ENCODE measurements around the gene EVA1C. TPM values are rescaled to one million over a fixed set of nuclear protein-coding genes. Genes with fewer than 3 reads are reported as not detected.
"Not testable (repeated sequence)": the region's sequence is repeated elsewhere in the genome, so short reads cannot be mapped to it uniquely, and the experiment has no call there.

Gene EVA1C
- total RNA-seq, 1 experiment from 2014 or later = not detected

DNA sequence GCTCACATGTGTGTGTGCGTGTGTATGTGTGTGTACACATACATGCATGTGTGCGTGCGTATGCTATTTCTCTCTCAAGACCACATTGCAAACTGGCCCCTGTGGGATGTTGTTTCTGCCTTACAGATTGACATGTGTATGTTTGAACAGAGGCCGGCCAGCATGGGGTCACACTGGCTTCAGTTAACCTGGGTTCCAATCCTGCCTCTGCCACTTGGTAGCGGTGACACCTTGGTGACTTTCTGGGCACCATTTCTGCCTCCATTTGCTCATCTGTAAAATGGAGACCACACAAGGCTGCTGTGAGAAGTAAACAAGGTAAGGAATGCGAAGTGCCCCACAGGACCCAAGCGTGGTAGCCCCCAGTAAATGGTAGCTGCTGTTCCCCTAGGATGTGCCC is 121.1 kb downstream of the EVA1C start:
- Histone ChIP-seq H3K9ac (ENCODE audit: low read length) (no peak overlapping the region), H3K27ac (ENCODE audit: low read length) (no peak overlapping the region), H3K4me3 (ENCODE audit: low read length) (no peak overlapping the region), H3K4me1 (ENCODE audit: low read length) (no peaks in the 10 kb centered on the region), H3K36me3 (ENCODE audit: insufficient read depth, low read length) (no peaks in the 10 kb centered on the region), H3K27me3 (ENCODE audit: low read length) (no peaks in the 10 kb centered on the region), H4K20me1 (ENCODE audit: insufficient read depth, low read depth, low read length) (no peaks in the 10 kb centered on the region), H3K9me3 (ENCODE audit: low read length) (no peaks in the 10 kb centered on the region), H3K9me2 (replicated peaks; ENCODE audit: insufficient read depth, low read length) (no peaks in the 10 kb centered on the region), H2AFZ (ENCODE audit: low read length) (no peak overlapping the region), H3K79me2 (ENCODE audit: low read length) (no peaks in the 10 kb centered on the region), H3K4me2 (ENCODE audit: low read depth, low read length, poor library complexity, severe bottlenecking) (no peak overlapping the region)
- no peak for DNase-seq

DNA sequence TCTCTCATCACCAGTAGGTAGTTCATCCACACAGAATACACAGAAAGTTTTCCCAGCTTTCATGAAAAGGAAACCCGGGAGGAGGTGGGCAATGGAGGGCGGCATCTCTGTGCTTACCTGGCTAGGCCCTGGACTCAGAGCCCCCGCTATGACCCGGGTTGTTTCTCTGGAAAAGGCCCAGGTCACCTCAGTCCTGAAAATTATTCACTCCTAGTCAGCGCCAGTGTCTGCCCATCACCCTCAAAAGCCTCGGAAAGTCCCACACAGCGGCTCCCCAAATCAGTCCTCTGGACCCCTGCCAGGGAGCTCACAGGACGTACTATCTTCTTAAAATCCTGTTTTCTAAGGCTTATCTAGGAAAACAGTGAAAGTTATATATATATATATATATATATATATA is 121.6 kb downstream of the EVA1C start:
- H3K79me2 ChIP-seq (ENCODE audit: low read length) = no peaks in the 10 kb centered on the region
- H3K27me3 ChIP-seq (ENCODE audit: low read length) = no peaks in the 10 kb centered on the region
- no peak overlapping the region for H3K4me3 ChIP-seq (ENCODE audit: low read length)
- no peak overlapping the region for H3K9ac ChIP-seq (ENCODE audit: low read length)
- H3K36me3 ChIP-seq (ENCODE audit: insufficient read depth, low read length) = no peaks in the 10 kb centered on the region
- DNase-seq = no peak
- H3K9me3 ChIP-seq (ENCODE audit: low read length) = no peaks in the 10 kb centered on the region
- no peaks in the 10 kb centered on the region for H3K9me2 ChIP-seq (replicated peaks; ENCODE audit: insufficient read depth, low read length)
- no peak overlapping the region for H3K4me2 ChIP-seq (ENCODE audit: low read depth, low read length, poor library complexity, severe bottlenecking)
- H4K20me1 ChIP-seq (ENCODE audit: insufficient read depth, low read depth, low read length) = no peaks in the 10 kb centered on the region
- H3K4me1 ChIP-seq (ENCODE audit: low read length) = no peaks in the 10 kb centered on the region
- no peak overlapping the region for H3K27ac ChIP-seq (ENCODE audit: low read length)
- no peak overlapping the region for H2AFZ ChIP-seq (ENCODE audit: low read length)

DNA sequence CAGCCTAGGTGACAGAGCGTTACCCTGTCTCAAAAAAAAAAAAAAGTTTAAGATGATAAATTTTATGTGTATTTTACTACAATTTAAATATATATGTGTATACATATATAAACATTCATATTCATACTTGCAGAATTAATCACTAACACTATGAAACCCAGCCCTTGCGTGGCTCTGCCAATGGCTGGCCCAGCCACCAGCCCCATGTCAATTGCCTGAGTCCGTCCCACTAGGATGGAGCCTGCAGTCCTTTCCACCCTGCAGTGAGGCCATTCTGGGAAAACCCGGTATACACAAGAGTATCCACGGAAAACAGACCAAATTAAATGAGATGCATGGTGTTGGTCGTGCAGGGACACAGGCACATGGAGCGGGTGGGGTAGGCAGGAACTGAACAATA is 123.1 kb downstream of the EVA1C start:
- no peak overlapping the region for H3K9ac ChIP-seq (ENCODE audit: low read length)
- H3K27ac ChIP-seq (ENCODE audit: low read length) = no peak overlapping the region
- no peak overlapping the region for H3K4me3 ChIP-seq (ENCODE audit: low read length)
- H3K36me3 ChIP-seq (ENCODE audit: insufficient read depth, low read length) = no peaks in the 10 kb centered on the region
- no peak overlapping the region for H2AFZ ChIP-seq (ENCODE audit: low read length)
- no peaks in the 10 kb centered on the region for H3K27me3 ChIP-seq (ENCODE audit: low read length)
- H3K4me1 ChIP-seq (ENCODE audit: low read length) = no peaks in the 10 kb centered on the region
- no peaks in the 10 kb centered on the region for H4K20me1 ChIP-seq (ENCODE audit: insufficient read depth, low read depth, low read length)
- H3K9me3 ChIP-seq (ENCODE audit: low read length) = no peaks in the 10 kb centered on the region
- no peaks in the 10 kb centered on the region for H3K9me2 ChIP-seq (replicated peaks; ENCODE audit: insufficient read depth, low read length)
- H3K79me2 ChIP-seq (ENCODE audit: low read length) = no peaks in the 10 kb centered on the region
- no peak overlapping the region for H3K4me2 ChIP-seq (ENCODE audit: low read depth, low read length, poor library complexity, severe bottlenecking)
- DNase-seq = no peak

DNA sequence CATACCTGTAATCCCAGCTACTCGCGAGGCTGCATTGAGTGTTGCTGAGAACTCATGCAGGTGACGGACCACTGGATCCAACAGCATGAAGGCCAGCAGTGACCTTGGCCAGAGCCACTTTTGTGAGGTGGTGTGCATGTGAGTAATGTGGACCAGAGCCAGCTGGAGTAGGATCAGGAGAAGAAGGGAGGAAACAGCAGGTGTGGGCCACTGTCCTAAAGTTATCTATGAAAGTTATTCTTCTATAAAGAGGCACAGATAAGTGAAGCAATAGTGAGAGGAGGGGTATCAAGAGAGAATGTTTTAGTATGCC is 125.0 kb downstream of the EVA1C start:
- H3K4me1 ChIP-seq (ENCODE audit: low read length) = no peaks in the 10 kb centered on the region
- H4K20me1 ChIP-seq (ENCODE audit: insufficient read depth, low read depth, low read length) = no peaks in the 10 kb centered on the region
- no peaks in the 10 kb centered on the region for H3K36me3 ChIP-seq (ENCODE audit: insufficient read depth, low read length)
- no peak overlapping the region for H3K9ac ChIP-seq (ENCODE audit: low read length)
- no peak overlapping the region for H3K4me2 ChIP-seq (ENCODE audit: low read depth, low read length, poor library complexity, severe bottlenecking)
- no peak overlapping the region for H3K4me3 ChIP-seq (ENCODE audit: low read length)
- no peak for DNase-seq
- H3K27ac ChIP-seq (ENCODE audit: low read length) = no peak overlapping the region
- no peak overlapping the region for H2AFZ ChIP-seq (ENCODE audit: low read length)
- no peaks in the 10 kb centered on the region for H3K79me2 ChIP-seq (ENCODE audit: low read length)
- H3K9me2 ChIP-seq (replicated peaks; ENCODE audit: insufficient read depth, low read length) = no peaks in the 10 kb centered on the region
- H3K9me3 ChIP-seq (ENCODE audit: low read length) = no peaks in the 10 kb centered on the region
- H3K27me3 ChIP-seq (ENCODE audit: low read length) = no peaks in the 10 kb centered on the region

GRCh38 chr21:32538147-32538792 is 125.8 kb downstream of the EVA1C start:
- Histone ChIP-seq H3K4me1 (ENCODE audit: low read length) (no peaks in the 10 kb centered on the region), H4K20me1 (ENCODE audit: insufficient read depth, low read depth, low read length) (no peaks in the 10 kb centered on the region), H3K27ac (ENCODE audit: low read length) (no peak overlapping the region), H2AFZ (ENCODE audit: low read length) (no peak overlapping the region), H3K36me3 (ENCODE audit: insufficient read depth, low read length) (no peaks in the 10 kb centered on the region), H3K9me2 (replicated peaks; ENCODE audit: insufficient read depth, low read length) (no peaks in the 10 kb centered on the region), H3K4me3 (ENCODE audit: low read length) (no peak overlapping the region), H3K79me2 (ENCODE audit: low read length) (no peaks in the 10 kb centered on the region), H3K4me2 (ENCODE audit: low read depth, low read length, poor library complexity, severe bottlenecking) (no peak overlapping the region), H3K27me3 (ENCODE audit: low read length) (no peaks in the 10 kb centered on the region), H3K9me3 (ENCODE audit: low read length) (no peaks in the 10 kb centered on the region), H3K9ac (ENCODE audit: low read length) (no peak overlapping the region)
- DNase-seq = no peak

- Histone ChIP-seq H3K9me3 (ENCODE audit: low read length) (no peaks in the 10 kb centered on the region), H3K9me2 (replicated peaks; ENCODE audit: insufficient read depth, low read length) (no peaks in the 10 kb centered on the region), H4K20me1 (ENCODE audit: insufficient read depth, low read depth, low read length) (no peaks in the 10 kb centered on the region), H3K27ac (ENCODE audit: low read length) (no peak overlapping the region), H3K4me1 (ENCODE audit: low read length) (no peaks in the 10 kb centered on the region), H3K4me3 (ENCODE audit: low read length) (no peak overlapping the region), H3K9ac (ENCODE audit: low read length) (no peak overlapping the region), H3K4me2 (ENCODE audit: low read depth, low read length, poor library complexity, severe bottlenecking) (no peak overlapping the region), H3K27me3 (ENCODE audit: low read length) (no peaks in the 10 kb centered on the region), H3K79me2 (ENCODE audit: low read length) (no peaks in the 10 kb centered on the region), H2AFZ (ENCODE audit: low read length) (no peak overlapping the region), H3K36me3 (ENCODE audit: insufficient read depth, low read length) (no peaks in the 10 kb centered on the region)
- DNase-seq = no peak
These were observed 126.9 kb downstream of the EVA1C start for GRCh38 chr21:32539378-32539777.

GRCh38 chr21:32543056-32543455 is 130.6 kb downstream of the EVA1C start:
- not testable (repeated sequence) for H3K36me3 ChIP-seq (ENCODE audit: insufficient read depth, low read length); H3K4me2 ChIP-seq (ENCODE audit: low read depth, low read length, poor library complexity, severe bottlenecking); H3K9me2 ChIP-seq (replicated peaks; ENCODE audit: insufficient read depth, low read length); H3K9ac ChIP-seq (ENCODE audit: low read length); H3K4me1 ChIP-seq (ENCODE audit: low read length); H3K27me3 ChIP-seq (ENCODE audit: low read length); DNase-seq; H3K79me2 ChIP-seq (ENCODE audit: low read length); H2AFZ ChIP-seq (ENCODE audit: low read length); H3K27ac ChIP-seq (ENCODE audit: low read length); H3K4me3 ChIP-seq (ENCODE audit: low read length); H3K9me3 ChIP-seq (ENCODE audit: low read length); H4K20me1 ChIP-seq (ENCODE audit: insufficient read depth, low read depth, low read length)

DNA sequence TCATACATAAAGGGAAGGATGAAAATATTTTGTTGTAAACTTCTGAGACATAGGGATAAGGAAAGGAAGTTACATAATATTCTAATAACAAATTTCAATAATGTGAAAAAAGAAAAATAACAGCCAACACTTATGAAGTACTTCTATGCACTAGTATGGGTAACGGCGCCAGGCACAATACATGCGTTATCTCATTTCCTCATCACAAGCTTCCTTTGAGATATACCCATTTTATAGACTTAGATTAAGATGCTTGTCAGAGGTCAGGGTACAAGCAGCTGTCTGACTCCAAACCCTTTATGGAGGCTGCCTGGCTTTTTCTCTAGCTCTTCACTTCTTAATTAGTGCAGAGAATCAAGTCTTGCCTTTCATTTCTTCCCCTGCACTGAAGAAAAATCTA is 131.5 kb downstream of the EVA1C start:
- no peaks in the 10 kb centered on the region for H3K27me3 ChIP-seq (ENCODE audit: low read length)
- H3K9me2 ChIP-seq (replicated peaks; ENCODE audit: insufficient read depth, low read length) = no peaks in the 10 kb centered on the region
- H3K36me3 ChIP-seq (ENCODE audit: insufficient read depth, low read length) = no peaks in the 10 kb centered on the region
- no peak overlapping the region for H3K4me3 ChIP-seq (ENCODE audit: low read length)
- no peak overlapping the region for H3K9ac ChIP-seq (ENCODE audit: low read length)
- no peak overlapping the region for H2AFZ ChIP-seq (ENCODE audit: low read length)
- H3K27ac ChIP-seq (ENCODE audit: low read length) = no peak overlapping the region
- DNase-seq = no peak
- H4K20me1 ChIP-seq (ENCODE audit: insufficient read depth, low read depth, low read length) = no peaks in the 10 kb centered on the region
- H3K79me2 ChIP-seq (ENCODE audit: low read length) = no peaks in the 10 kb centered on the region
- H3K9me3 ChIP-seq (ENCODE audit: low read length) = no peaks in the 10 kb centered on the region
- H3K4me2 ChIP-seq (ENCODE audit: low read depth, low read length, poor library complexity, severe bottlenecking) = no peak overlapping the region
- H3K4me1 ChIP-seq (ENCODE audit: low read length) = no peaks in the 10 kb centered on the region

- H3K27ac ChIP-seq (ENCODE audit: low read length) = no peak overlapping the region
- H2AFZ ChIP-seq (ENCODE audit: low read length) = no peak overlapping the region
- H3K27me3 ChIP-seq (ENCODE audit: low read length) = no peaks in the 10 kb centered on the region
- H3K4me3 ChIP-seq (ENCODE audit: low read length) = no peak overlapping the region
- no peak for DNase-seq
- H3K36me3 ChIP-seq (ENCODE audit: insufficient read depth, low read length) = no peaks in the 10 kb centered on the region
- H3K9me3 ChIP-seq (ENCODE audit: low read length) = no peaks in the 10 kb centered on the region
- no peaks in the 10 kb centered on the region for H3K9me2 ChIP-seq (replicated peaks; ENCODE audit: insufficient read depth, low read length)
- H3K4me1 ChIP-seq (ENCODE audit: low read length) = no peaks in the 10 kb centered on the region
- H3K4me2 ChIP-seq (ENCODE audit: low read depth, low read length, poor library complexity, severe bottlenecking) = no peak overlapping the region
- no peaks in the 10 kb centered on the region for H3K79me2 ChIP-seq (ENCODE audit: low read length)
- no peaks in the 10 kb centered on the region for H4K20me1 ChIP-seq (ENCODE audit: insufficient read depth, low read depth, low read length)
- no peak overlapping the region for H3K9ac ChIP-seq (ENCODE audit: low read length)
These were observed 132.2 kb downstream of the EVA1C start for GRCh38 chr21:32544697-32545096.

Data from Karpas-422 (cell line).